ENCODE measurements around the gene ADRA2C. TPM values are rescaled to one million over a fixed set of nuclear protein-coding genes. Genes with fewer than 3 reads are reported as not detected.

ADRA2C gene
- total and polyA plus RNA-seq, 2 of the 13 experiments (the other 11 are each of a cell fraction or from before 2014, with no cell fraction given), result 15.4 to 69.7 TPM

DNA sequence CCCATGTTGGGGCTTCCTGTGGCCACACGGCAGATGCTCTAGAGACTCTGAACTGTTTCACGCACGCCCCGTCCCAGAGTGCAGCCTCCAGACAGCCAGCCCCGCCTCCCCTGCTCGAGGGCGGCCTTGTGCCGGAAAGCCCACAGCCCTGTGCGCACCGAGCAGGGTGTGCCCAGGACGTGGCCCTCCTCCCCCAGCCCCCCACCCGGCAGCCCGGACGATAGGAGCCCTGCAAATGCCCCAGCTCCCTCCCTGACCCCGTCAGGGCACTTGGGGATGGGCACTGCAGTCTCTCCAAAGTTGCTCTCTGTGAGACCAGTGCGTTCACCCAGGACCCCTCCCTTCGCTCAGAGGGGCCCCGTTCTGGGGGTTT is 37.3 kb downstream of the ADRA2C start (continued):
- TF ChIP-seq, protein P1, sequence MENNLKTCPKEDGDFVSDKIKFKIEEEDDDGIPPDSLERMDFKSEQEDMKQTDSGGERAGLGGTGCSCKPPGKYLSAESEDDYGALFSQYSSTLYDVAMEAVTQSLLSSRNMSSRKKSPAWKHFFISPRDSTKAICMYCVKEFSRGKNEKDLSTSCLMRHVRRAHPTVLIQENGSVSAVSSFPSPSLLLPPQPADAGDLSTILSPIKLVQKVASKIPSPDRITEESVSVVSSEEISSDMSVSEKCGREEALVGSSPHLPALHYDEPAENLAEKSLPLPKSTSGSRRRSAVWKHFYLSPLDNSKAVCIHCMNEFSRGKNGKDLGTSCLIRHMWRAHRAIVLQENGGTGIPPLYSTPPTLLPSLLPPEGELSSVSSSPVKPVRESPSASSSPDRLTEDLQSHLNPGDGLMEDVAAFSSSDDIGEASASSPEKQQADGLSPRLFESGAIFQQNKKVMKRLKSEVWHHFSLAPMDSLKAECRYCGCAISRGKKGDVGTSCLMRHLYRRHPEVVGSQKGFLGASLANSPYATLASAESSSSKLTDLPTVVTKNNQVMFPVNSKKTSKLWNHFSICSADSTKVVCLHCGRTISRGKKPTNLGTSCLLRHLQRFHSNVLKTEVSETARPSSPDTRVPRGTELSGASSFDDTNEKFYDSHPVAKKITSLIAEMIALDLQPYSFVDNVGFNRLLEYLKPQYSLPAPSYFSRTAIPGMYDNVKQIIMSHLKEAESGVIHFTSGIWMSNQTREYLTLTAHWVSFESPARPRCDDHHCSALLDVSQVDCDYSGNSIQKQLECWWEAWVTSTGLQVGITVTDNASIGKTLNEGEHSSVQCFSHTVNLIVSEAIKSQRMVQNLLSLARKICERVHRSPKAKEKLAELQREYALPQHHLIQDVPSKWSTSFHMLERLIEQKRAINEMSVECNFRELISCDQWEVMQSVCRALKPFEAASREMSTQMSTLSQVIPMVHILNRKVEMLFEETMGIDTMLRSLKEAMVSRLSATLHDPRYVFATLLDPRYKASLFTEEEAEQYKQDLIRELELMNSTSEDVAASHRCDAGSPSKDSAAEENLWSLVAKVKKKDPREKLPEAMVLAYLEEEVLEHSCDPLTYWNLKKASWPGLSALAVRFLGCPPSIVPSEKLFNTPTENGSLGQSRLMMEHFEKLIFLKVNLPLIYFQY (CRISPR knock-in tag; IDR thresholded peaks at IDR 0.05; ENCODE audit: borderline replicate concordance), result no peak
- TF ChIP-seq ZNF282 (IDR thresholded peaks at IDR 0.05; ENCODE audit: partially characterized antibody), result no peak
- no peak for TF ChIP-seq ZFY (CRISPR knock-in tag; IDR thresholded peaks at IDR 0.05)
- TF ChIP-seq ZFYVE20 (CRISPR knock-in tag; IDR thresholded peaks at IDR 0.05; ENCODE audit: borderline replicate concordance, low read depth), result no peak
- no peak; the same call in 1 of the 2 replicates for TF ChIP-seq BCL6 (CRISPR knock-in tag; IDR thresholded peaks at IDR 0.05)
- TF ChIP-seq, protein P2, sequence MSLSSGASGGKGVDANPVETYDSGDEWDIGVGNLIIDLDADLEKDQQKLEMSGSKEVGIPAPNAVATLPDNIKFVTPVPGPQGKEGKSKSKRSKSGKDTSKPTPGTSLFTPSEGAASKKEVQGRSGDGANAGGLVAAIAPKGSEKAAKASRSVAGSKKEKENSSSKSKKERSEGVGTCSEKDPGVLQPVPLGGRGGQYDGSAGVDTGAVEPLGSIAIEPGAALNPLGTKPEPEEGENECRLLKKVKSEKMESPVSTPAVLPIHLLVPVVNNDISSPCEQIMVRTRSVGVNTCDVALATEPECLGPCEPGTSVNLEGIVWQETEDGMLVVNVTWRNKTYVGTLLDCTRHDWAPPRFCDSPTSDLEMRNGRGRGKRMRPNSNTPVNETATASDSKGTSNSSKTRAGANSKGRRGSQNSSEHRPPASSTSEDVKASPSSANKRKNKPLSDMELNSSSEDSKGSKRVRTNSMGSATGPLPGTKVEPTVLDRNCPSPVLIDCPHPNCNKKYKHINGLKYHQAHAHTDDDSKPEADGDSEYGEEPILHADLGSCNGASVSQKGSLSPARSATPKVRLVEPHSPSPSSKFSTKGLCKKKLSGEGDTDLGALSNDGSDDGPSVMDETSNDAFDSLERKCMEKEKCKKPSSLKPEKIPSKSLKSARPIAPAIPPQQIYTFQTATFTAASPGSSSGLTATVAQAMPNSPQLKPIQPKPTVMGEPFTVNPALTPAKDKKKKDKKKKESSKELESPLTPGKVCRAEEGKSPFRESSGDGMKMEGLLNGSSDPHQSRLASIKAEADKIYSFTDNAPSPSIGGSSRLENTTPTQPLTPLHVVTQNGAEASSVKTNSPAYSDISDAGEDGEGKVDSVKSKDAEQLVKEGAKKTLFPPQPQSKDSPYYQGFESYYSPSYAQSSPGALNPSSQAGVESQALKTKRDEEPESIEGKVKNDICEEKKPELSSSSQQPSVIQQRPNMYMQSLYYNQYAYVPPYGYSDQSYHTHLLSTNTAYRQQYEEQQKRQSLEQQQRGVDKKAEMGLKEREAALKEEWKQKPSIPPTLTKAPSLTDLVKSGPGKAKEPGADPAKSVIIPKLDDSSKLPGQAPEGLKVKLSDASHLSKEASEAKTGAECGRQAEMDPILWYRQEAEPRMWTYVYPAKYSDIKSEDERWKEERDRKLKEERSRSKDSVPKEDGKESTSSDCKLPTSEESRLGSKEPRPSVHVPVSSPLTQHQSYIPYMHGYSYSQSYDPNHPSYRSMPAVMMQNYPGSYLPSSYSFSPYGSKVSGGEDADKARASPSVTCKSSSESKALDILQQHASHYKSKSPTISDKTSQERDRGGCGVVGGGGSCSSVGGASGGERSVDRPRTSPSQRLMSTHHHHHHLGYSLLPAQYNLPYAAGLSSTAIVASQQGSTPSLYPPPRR (CRISPR knock-in tag; IDR thresholded peaks at IDR 0.05; ENCODE audit: borderline replicate concordance), result no peak
- TF ChIP-seq ETV6 (CRISPR knock-in tag; conservative IDR thresholded peaks at IDR 0.05), result no peak
- TF ChIP-seq ZFP90 (CRISPR knock-in tag; IDR thresholded peaks at IDR 0.05; ENCODE audit: borderline replicate concordance), result no peak
- no peak; the same call in 1 of the 2 replicates for TF ChIP-seq ZNF749 (CRISPR knock-in tag; IDR thresholded peaks at IDR 0.05; ENCODE audit: borderline replicate concordance)
- no peak for TF ChIP-seq ZNF616 (CRISPR knock-in tag; IDR thresholded peaks at IDR 0.05; ENCODE audit: low read depth)
- TF ChIP-seq, protein P3, sequence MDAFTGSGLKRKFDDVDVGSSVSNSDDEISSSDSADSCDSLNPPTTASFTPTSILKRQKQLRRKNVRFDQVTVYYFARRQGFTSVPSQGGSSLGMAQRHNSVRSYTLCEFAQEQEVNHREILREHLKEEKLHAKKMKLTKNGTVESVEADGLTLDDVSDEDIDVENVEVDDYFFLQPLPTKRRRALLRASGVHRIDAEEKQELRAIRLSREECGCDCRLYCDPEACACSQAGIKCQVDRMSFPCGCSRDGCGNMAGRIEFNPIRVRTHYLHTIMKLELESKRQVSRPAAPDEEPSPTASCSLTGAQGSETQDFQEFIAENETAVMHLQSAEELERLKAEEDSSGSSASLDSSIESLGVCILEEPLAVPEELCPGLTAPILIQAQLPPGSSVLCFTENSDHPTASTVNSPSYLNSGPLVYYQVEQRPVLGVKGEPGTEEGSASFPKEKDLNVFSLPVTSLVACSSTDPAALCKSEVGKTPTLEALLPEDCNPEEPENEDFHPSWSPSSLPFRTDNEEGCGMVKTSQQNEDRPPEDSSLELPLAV (CRISPR knock-in tag; conservative IDR thresholded peaks at IDR 0.05; ENCODE audit: low read depth), result no peak
- TF ChIP-seq, protein P4, sequence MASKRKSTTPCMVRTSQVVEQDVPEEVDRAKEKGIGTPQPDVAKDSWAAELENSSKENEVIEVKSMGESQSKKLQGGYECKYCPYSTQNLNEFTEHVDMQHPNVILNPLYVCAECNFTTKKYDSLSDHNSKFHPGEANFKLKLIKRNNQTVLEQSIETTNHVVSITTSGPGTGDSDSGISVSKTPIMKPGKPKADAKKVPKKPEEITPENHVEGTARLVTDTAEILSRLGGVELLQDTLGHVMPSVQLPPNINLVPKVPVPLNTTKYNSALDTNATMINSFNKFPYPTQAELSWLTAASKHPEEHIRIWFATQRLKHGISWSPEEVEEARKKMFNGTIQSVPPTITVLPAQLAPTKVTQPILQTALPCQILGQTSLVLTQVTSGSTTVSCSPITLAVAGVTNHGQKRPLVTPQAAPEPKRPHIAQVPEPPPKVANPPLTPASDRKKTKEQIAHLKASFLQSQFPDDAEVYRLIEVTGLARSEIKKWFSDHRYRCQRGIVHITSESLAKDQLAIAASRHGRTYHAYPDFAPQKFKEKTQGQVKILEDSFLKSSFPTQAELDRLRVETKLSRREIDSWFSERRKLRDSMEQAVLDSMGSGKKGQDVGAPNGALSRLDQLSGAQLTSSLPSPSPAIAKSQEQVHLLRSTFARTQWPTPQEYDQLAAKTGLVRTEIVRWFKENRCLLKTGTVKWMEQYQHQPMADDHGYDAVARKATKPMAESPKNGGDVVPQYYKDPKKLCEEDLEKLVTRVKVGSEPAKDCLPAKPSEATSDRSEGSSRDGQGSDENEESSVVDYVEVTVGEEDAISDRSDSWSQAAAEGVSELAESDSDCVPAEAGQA (IDR thresholded peaks at IDR 0.05; ENCODE audit: low read depth), result no peak
- TF ChIP-seq, protein P4 (CRISPR knock-in tag; IDR thresholded peaks at IDR 0.05; ENCODE audit: borderline replicate concordance), result no peak
- TF ChIP-seq ZNF772 (CRISPR knock-in tag; IDR thresholded peaks at IDR 0.05), result no peak

All from HepG2 (cell line).